Esophagus squamous epithelium (tissue), 4 donors: ENCODE measurements around the gene B2M.

Experiments
- POLR2A ChIP-seq, 4 donors: fragments of 450-650 bp; IDR thresholded peaks; one replicate each; pipeline ENCODE4 v1.6.1; 2017; ENCODE audit warnings: antibody characterized with exemption in 4 of 4, mild to moderate bottlenecking in 4 of 4, moderate library complexity in 3 of 4
- TF ChIP-seq, protein P1 (sequence below), 6 experiments: fragments of 450-650 bp in 4 of 6; fragments of 200-600 bp in 2 of 6; sonication (generic) in 2 of 6; IDR thresholded peaks; one replicate each; pipeline ENCODE4 v1.5.1; 2016 to 2019; ENCODE audit warnings: antibody characterized with exemption in 6 of 6, mild to moderate bottlenecking in 4 of 6, moderate library complexity in 4 of 6

DNA sequence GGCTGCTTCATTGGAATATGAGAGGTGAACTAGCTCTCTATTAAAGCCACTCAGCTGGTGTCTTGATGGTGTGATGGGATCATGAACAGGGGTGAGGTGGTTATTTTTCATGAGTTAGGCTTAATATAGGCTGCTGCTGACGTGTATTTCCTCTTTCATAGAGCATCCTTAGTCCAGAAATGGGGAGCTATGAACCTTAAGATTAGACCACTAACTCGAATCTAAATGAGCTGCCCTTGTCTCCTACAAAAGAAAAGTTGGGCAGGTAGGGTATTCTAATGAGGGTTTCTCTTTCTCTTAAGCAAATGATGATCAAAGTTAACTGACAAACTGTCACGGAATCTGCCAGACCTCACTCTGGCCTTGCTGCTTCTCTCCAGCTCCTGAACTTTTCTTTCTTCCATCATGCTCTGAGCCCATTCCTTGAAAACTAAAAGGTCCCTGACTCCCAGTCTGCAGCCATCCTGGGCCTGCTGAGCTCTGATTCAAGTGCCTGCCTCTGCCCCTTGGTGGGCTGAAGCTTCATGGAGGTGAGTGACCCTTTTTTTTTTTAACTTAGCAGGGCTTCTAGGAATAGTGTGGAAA is 25.0 kb downstream of the B2M start, which contains the start of gene TRIM69:
- TF ChIP-seq POLR2A (IDR thresholded peaks at IDR 0.05): no peak
- TF ChIP-seq, protein P1, sequence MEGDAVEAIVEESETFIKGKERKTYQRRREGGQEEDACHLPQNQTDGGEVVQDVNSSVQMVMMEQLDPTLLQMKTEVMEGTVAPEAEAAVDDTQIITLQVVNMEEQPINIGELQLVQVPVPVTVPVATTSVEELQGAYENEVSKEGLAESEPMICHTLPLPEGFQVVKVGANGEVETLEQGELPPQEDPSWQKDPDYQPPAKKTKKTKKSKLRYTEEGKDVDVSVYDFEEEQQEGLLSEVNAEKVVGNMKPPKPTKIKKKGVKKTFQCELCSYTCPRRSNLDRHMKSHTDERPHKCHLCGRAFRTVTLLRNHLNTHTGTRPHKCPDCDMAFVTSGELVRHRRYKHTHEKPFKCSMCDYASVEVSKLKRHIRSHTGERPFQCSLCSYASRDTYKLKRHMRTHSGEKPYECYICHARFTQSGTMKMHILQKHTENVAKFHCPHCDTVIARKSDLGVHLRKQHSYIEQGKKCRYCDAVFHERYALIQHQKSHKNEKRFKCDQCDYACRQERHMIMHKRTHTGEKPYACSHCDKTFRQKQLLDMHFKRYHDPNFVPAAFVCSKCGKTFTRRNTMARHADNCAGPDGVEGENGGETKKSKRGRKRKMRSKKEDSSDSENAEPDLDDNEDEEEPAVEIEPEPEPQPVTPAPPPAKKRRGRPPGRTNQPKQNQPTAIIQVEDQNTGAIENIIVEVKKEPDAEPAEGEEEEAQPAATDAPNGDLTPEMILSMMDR (IDR thresholded peaks at IDR 0.05): no peak
